Kidney (tissue), 14 donors: ENCODE measurements around the gene GRM1. TPM values are rescaled to one million over a fixed set of nuclear protein-coding genes. Genes with fewer than 3 reads are reported as not detected.

Experiments used
- DNase-seq, 5 donors: peaks; one replicate each; pipeline ENCODE4 v3.0.0-alpha.2; 2013 to 2020
- FAIRE-seq: peaks from 2 replicates; lab custom pipeline; 2012; peaks lifted over from hg19 to GRCh38; lab: Jason Lieb, UNC
- H3K27ac ChIP-seq, 2 donors: one replicate each; pipeline ENCODE4 v1.7.0; 2013; ENCODE audit warnings: low read depth in 2 of 2, low read length in 2 of 2, inconsistent platforms in 1 of 2
- H3K27me3 ChIP-seq: one replicate; pipeline ENCODE4 v1.7.1; 2013; ENCODE audit warnings: low read length, inconsistent platforms; ENCODE audit not compliant: control insufficient read depth, insufficient read depth
- H3K36me3 ChIP-seq, 3 donors: one replicate each; pipeline versions ENCODE4 v1.7.0 to v1.7.1; 2013; ENCODE audit warnings: low read length in 3 of 3, control low read depth in 1 of 3, inconsistent platforms in 1 of 3; ENCODE audit not compliant: insufficient read depth in 3 of 3, control insufficient read depth in 2 of 3
- H3K4me1 ChIP-seq, 3 donors: one replicate each; pipeline versions ENCODE4 v1.7.0 to v1.7.1; 2013; ENCODE audit warnings: low read length in 3 of 3, inconsistent platforms in 1 of 3, low read depth in 1 of 3; ENCODE audit not compliant: control insufficient read depth in 2 of 3, insufficient read depth in 2 of 3
- H3K4me3 ChIP-seq, 3 donors: one replicate each; pipeline versions ENCODE4 v1.7.0 to v1.8.1; 2013; ENCODE audit warnings: low read length in 3 of 3, control low read depth in 1 of 3, inconsistent platforms in 1 of 3
- H3K9ac ChIP-seq, 3 donors: one replicate each; pipeline versions ENCODE4 v1.7.0 to v1.7.1; 2013; ENCODE audit warnings: low read length in 3 of 3, control low read depth in 1 of 3, inconsistent platforms in 1 of 3
- H3K9me3 ChIP-seq, 3 donors: one replicate each; pipeline versions ENCODE4 v1.7.0 to v1.7.1; 2013; ENCODE audit warnings: low read length in 3 of 3, control low read depth in 1 of 3, inconsistent platforms in 1 of 3; ENCODE audit not compliant: control insufficient read depth in 2 of 3, insufficient read depth in 1 of 3
- intact Hi-C: fragments of 100-400 bp; cut with DNase I; formaldehyde crosslinking; loops from one replicate; pipeline ENCODE4 v1.11.1; 2022
- polyA plus RNA-seq: library from polyadenylated mRNA; stranded (reverse); fragments of 350-450 nt; fragmentation: Illumina TruSeq; extraction: RNeasy Lipid Tissue Mini Kit (QIAGEN cat#74804); gene quantifications from one replicate; pipeline ENCODE4 v1.2.3, GENCODE V29; 2014; ENCODE audit warnings: low read depth, low replicate concordance; ENCODE audit not compliant: insufficient read depth
- total RNA-seq: library from RNA; stranded (reverse); fragmentation: NEBNext Ultra II Directional; extraction: Animal tissue kit (Norgen Biotek cat#: 25700); gene quantifications from one replicate; pipeline ENCODE4 v1.2.1, GENCODE V29; 2021
- TF ChIP-seq, protein P1 (sequence below): IDR thresholded peaks from 3 replicates; pipeline ENCODE4 v1.5.1; 2012; ENCODE audit warnings: mild to moderate bottlenecking, moderate library complexity, borderline replicate concordance; ENCODE audit not compliant: insufficient read depth; ENCODE audit errors: extremely low read depth
- donor health status: control.
- donor health status: control.
- donor health status: control.
- donor health status: control.
- donor health status: control.
- donor health status: DM: yes; HTN: yes; CAD: no.
- donor health status: Normal renal cell carcinoma (clear cell type).

Gene GRM1
- total and polyA plus RNA-seq, 2 donors from 2014 or later, result 0.19 to 0.82 TPM

GRCh38 chr6:146189131-146189530, 160.3 kb downstream of the GRM1 start:
- intact Hi-C loops, result no loop called here
- Histone ChIP-seq H3K27ac (no peak overlapping the region), H3K4me3 (no peak overlapping the region), H3K27me3 (no peaks in the 10 kb centered on the region), H3K9ac (no peak overlapping the region), H3K9me3 (no peaks in the 10 kb centered on the region), H3K4me1 (no peaks in the 10 kb centered on the region), H3K36me3 (no peaks in the 10 kb centered on the region)
- TF ChIP-seq, protein P1, sequence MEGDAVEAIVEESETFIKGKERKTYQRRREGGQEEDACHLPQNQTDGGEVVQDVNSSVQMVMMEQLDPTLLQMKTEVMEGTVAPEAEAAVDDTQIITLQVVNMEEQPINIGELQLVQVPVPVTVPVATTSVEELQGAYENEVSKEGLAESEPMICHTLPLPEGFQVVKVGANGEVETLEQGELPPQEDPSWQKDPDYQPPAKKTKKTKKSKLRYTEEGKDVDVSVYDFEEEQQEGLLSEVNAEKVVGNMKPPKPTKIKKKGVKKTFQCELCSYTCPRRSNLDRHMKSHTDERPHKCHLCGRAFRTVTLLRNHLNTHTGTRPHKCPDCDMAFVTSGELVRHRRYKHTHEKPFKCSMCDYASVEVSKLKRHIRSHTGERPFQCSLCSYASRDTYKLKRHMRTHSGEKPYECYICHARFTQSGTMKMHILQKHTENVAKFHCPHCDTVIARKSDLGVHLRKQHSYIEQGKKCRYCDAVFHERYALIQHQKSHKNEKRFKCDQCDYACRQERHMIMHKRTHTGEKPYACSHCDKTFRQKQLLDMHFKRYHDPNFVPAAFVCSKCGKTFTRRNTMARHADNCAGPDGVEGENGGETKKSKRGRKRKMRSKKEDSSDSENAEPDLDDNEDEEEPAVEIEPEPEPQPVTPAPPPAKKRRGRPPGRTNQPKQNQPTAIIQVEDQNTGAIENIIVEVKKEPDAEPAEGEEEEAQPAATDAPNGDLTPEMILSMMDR, result no peak
- FAIRE-seq, result no peak
- DNase-seq, result no peak

DNA sequence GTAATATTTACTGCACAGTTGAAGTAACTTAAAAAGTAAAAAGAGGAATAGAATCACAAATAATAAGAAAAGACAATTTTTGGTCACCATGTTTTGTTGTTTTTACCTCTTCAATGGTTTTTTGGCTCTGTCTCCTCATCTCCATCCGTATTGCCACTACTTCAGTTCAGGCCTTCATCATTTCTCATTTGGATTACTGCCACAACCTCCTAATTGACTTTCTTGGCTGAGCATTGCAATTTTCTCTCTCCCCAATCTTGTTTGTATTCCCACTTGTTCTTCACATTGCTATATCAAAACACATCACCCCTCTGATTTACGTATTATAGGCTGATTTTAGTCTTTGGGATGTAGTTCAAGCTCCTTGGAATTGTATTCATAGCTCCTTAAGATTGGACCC, 161.7 kb downstream of the GRM1 start:
- H3K27me3 ChIP-seq, result no peaks in the 10 kb centered on the region
- no peak overlapping the region for H3K9ac ChIP-seq
- no peaks in the 10 kb centered on the region for H3K36me3 ChIP-seq
- no peaks in the 10 kb centered on the region for H3K4me1 ChIP-seq
- FAIRE-seq (no peak), DNase-seq (no peak)
- H3K4me3 ChIP-seq, result no peak overlapping the region
- TF ChIP-seq, protein P1, result no peak
- intact Hi-C loops, result no loop called here
- H3K9me3 ChIP-seq, result no peaks in the 10 kb centered on the region
- H3K27ac ChIP-seq, result no peak overlapping the region

DNA sequence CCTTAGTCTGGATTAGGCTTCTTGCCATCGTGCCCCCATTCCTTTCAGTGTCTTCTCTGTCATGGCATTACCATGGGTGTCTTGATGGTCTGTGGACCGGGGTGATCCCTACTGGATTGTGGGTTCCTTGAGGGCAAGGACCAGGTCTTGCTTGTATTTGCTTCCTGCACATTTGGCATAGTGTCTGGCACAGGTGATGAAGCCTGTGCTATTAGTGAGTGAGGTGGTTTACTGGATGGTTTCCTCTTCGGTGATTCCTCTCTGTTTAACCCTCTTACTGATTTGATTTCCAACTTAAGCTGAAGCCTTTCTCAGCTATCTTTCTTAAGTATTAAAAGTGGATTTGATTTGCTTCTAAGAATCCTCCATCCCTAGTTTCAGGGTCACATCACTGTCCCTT, 162.3 kb downstream of the GRM1 start:
- H3K27ac ChIP-seq, result no peak overlapping the region
- H3K4me3 ChIP-seq, result no peak overlapping the region
- TF ChIP-seq, protein P1, result no peak
- H3K4me1 ChIP-seq, result no peaks in the 10 kb centered on the region
- DNase-seq (no peak), FAIRE-seq (no peak)
- no peaks in the 10 kb centered on the region for H3K9me3 ChIP-seq
- intact Hi-C loops, result no loop called here
- no peaks in the 10 kb centered on the region for H3K27me3 ChIP-seq
- H3K36me3 ChIP-seq, result no peaks in the 10 kb centered on the region
- H3K9ac ChIP-seq, result no peak overlapping the region

- Histone ChIP-seq H3K4me1 (no peaks in the 10 kb centered on the region), H3K9me3 (no peaks in the 10 kb centered on the region), H3K27ac (no peak overlapping the region), H3K4me3 (no peak overlapping the region), H3K9ac (no peak overlapping the region), H3K27me3 (no peaks in the 10 kb centered on the region), H3K36me3 (no peaks in the 10 kb centered on the region)
- FAIRE-seq (no peak), DNase-seq (no peak)
- intact Hi-C loops, result no loop called here
- TF ChIP-seq, protein P1, result no peak
Observed at GRCh38 chr6:146191612-146192011, 162.8 kb downstream of the GRM1 start.
